ENCODE results near the gene UBR4. TPM values are rescaled to one million over a fixed set of nuclear protein-coding genes. Genes with fewer than 3 reads are reported as not detected.

The UBR4 gene
- total RNA-seq, 1 donor = 149 TPM

DNA sequence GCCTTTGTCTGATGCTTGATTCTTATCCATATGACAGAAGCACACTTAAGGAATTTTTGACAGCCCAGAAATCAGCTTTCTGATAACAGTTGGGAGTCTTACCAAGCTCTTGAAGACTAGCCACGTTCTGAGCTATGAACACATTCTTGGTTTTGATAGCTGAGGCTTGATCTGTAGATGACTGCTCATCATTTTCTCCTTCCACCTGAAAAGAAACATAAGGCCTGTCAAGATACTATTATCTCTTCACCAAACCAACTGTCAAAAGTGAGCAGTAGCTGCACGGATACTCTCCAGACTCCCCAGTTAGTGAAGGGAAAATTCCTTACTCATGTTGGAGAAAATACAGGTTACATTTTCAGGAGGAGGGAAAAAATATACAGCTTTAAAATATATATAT is 12.2 kb downstream of the UBR4 start:
- no peak for DNase-seq (ENCODE audit: insufficient read length, low spot score, missing footprints)
- peaks cover 76% of the 10 kb centered on the region for H3K36me3 ChIP-seq (ENCODE audit: insufficient read depth, low read length)

DNA sequence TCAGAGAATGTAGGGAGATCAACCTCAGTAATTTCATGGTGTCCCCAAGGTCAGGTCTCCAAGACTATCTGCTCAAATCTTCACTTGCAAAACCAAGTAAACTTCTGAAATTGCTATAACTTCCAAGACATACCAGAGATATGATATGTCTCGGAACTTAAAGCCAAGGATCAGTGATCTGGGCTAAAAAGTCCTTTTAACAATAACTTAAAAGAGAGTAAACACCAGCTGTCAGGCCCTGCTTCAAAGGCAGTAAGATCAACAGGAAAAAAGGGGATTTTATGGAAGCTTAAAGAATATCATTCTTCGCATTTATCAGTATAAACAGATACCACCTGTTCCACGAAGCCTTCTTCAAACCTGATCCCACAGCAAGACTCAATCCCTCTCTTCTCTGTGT is 13.7 kb downstream of the UBR4 start:
- TF ChIP-seq, protein P1, sequence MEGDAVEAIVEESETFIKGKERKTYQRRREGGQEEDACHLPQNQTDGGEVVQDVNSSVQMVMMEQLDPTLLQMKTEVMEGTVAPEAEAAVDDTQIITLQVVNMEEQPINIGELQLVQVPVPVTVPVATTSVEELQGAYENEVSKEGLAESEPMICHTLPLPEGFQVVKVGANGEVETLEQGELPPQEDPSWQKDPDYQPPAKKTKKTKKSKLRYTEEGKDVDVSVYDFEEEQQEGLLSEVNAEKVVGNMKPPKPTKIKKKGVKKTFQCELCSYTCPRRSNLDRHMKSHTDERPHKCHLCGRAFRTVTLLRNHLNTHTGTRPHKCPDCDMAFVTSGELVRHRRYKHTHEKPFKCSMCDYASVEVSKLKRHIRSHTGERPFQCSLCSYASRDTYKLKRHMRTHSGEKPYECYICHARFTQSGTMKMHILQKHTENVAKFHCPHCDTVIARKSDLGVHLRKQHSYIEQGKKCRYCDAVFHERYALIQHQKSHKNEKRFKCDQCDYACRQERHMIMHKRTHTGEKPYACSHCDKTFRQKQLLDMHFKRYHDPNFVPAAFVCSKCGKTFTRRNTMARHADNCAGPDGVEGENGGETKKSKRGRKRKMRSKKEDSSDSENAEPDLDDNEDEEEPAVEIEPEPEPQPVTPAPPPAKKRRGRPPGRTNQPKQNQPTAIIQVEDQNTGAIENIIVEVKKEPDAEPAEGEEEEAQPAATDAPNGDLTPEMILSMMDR (IDR thresholded peaks at IDR 0.05; ENCODE audit: extremely low read depth, low read depth, low read length) = no peak
- DNase-seq (ENCODE audit: insufficient read length, low spot score, missing footprints) = no peak
- H3K27me3 ChIP-seq (ENCODE audit: insufficient read depth, low read length) = no peaks in the 10 kb centered on the region
- peaks cover 87% of the 10 kb centered on the region for H3K36me3 ChIP-seq (ENCODE audit: insufficient read depth, low read length)
- H3K4me3 ChIP-seq (ENCODE audit: insufficient read depth, low read length) = no peak overlapping the region
- no peaks in the 10 kb centered on the region for H3K9me3 ChIP-seq (ENCODE audit: low read depth, low read length)
- H3K79me2 ChIP-seq (ENCODE audit: insufficient read depth, low read length) = peaks cover 77% of the 10 kb centered on the region
- no peak overlapping the region for H3K4me2 ChIP-seq (ENCODE audit: insufficient read depth, low read length)
- H4K20me1 ChIP-seq (ENCODE audit: insufficient read depth, low read length) = peaks cover 10% of the 10 kb centered on the region
- H3K4me1 ChIP-seq (ENCODE audit: insufficient read depth, low read length) = peaks cover under 1% of the 10 kb centered on the region
- H2AFZ ChIP-seq (ENCODE audit: low read length) = no peak overlapping the region
- no peak overlapping the region for H3K27ac ChIP-seq (ENCODE audit: low read depth, low read length)

More for the DNA sequence above, 12.2 kb downstream of the UBR4 start:
- Histone ChIP-seq H3K9me3 (ENCODE audit: low read depth, low read length) (no peaks in the 10 kb centered on the region), H3K27ac (ENCODE audit: low read depth, low read length) (no peak overlapping the region), H3K4me2 (ENCODE audit: insufficient read depth, low read length) (no peak overlapping the region), H3K27me3 (ENCODE audit: insufficient read depth, low read length) (no peaks in the 10 kb centered on the region), H3K4me1 (ENCODE audit: insufficient read depth, low read length) (peaks cover 15% of the 10 kb centered on the region), H3K79me2 (ENCODE audit: insufficient read depth, low read length) (peaks cover 84% of the 10 kb centered on the region), H4K20me1 (ENCODE audit: insufficient read depth, low read length) (peaks cover 26% of the 10 kb centered on the region), H2AFZ (ENCODE audit: low read length) (no peak overlapping the region), H3K4me3 (ENCODE audit: insufficient read depth, low read length) (no peak overlapping the region)
- TF ChIP-seq, protein P1 (IDR thresholded peaks at IDR 0.05; ENCODE audit: extremely low read depth, low read depth, low read length) = no peak

DNA sequence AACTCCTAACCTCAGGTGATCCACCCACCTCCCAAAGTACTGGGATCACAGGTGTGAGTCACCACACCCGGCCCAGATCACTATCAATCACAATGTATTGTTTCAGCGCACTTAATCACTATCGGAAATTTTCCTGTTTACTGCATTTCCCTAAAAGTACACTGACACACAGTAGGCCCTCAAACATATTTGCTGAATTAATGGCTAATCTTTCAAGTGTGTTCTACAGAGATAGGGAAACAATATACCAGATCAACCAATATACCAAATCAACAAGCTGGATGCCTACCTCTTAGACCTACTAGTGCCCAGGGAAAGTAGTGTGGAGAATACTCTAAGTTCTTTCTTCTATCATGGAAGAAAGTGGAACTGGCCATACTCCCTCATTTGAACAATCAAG is 17.1 kb downstream of the UBR4 start:
- TF ChIP-seq, protein P1 (IDR thresholded peaks at IDR 0.05; ENCODE audit: extremely low read depth, low read depth, low read length) = no peak
- H4K20me1 ChIP-seq (ENCODE audit: insufficient read depth, low read length) = peaks cover 6% of the 10 kb centered on the region

DNA sequence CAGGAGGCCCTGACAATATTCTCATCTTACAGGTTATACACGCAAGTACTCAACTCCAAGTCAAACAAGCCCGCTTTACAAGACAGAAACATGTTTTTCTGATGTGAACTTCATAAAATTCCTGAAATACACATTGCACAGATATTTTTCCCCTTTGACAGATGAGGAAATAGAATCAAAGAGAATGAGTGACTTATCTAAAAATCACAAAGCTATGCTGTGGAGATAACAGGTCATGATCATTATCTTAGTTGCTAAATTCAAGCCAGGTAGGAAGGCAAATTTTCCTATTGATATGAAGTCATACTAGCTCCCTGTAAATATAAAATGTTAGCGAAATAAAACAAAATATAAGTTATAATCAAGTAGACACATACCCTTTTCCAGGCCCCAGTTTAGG is 18.3 kb downstream of the UBR4 start:
- H3K4me1 ChIP-seq (ENCODE audit: insufficient read depth, low read length) = no peaks in the 10 kb centered on the region
- H3K9me3 ChIP-seq (ENCODE audit: low read depth, low read length) = no peaks in the 10 kb centered on the region
- no peak overlapping the region for H2AFZ ChIP-seq (ENCODE audit: low read length)
- TF ChIP-seq, protein P1 (IDR thresholded peaks at IDR 0.05; ENCODE audit: extremely low read depth, low read depth, low read length) = no peak
- H3K36me3 ChIP-seq (ENCODE audit: insufficient read depth, low read length) = peaks cover 85% of the 10 kb centered on the region
- H3K27me3 ChIP-seq (ENCODE audit: insufficient read depth, low read length) = no peaks in the 10 kb centered on the region
- H4K20me1 ChIP-seq (ENCODE audit: insufficient read depth, low read length) = peaks cover 6% of the 10 kb centered on the region
- DNase-seq (ENCODE audit: insufficient read length, low spot score, missing footprints) = no peak
- H3K4me2 ChIP-seq (ENCODE audit: insufficient read depth, low read length) = no peak overlapping the region
- no peak overlapping the region for H3K4me3 ChIP-seq (ENCODE audit: insufficient read depth, low read length)
- no peak overlapping the region for H3K27ac ChIP-seq (ENCODE audit: low read depth, low read length)
- H3K79me2 ChIP-seq (ENCODE audit: insufficient read depth, low read length) = peaks cover 55% of the 10 kb centered on the region

More for the DNA sequence above, 17.1 kb downstream of the UBR4 start:
- H3K27ac ChIP-seq (ENCODE audit: low read depth, low read length) = no peak overlapping the region
- peaks cover 66% of the 10 kb centered on the region for H3K79me2 ChIP-seq (ENCODE audit: insufficient read depth, low read length)
- no peak overlapping the region for H3K4me2 ChIP-seq (ENCODE audit: insufficient read depth, low read length)
- no peaks in the 10 kb centered on the region for H3K4me1 ChIP-seq (ENCODE audit: insufficient read depth, low read length)
- no peak overlapping the region for H3K4me3 ChIP-seq (ENCODE audit: insufficient read depth, low read length)
- DNase-seq (ENCODE audit: insufficient read length, low spot score, missing footprints) = no peak
- peaks cover 89% of the 10 kb centered on the region for H3K36me3 ChIP-seq (ENCODE audit: insufficient read depth, low read length)
- H3K27me3 ChIP-seq (ENCODE audit: insufficient read depth, low read length) = no peaks in the 10 kb centered on the region
- H2AFZ ChIP-seq (ENCODE audit: low read length) = no peak overlapping the region
- H3K9me3 ChIP-seq (ENCODE audit: low read depth, low read length) = no peaks in the 10 kb centered on the region

Data from osteoblast (primary cell).